ENCODE results near the gene DNMT3L.
"Not testable (repeated sequence)": the region's sequence is repeated elsewhere in the genome, so short reads cannot be mapped to it uniquely, and the experiment has no call there.

Gene DNMT3L

GRCh38 chr21:44275041-44275440, 13.3 kb upstream of the DNMT3L start:
- DNase-seq: no peak

GRCh38 chr21:44273046-44273445, 11.3 kb upstream of the DNMT3L start:
- DNase-seq: no peak

GRCh38 chr21:44272284-44272858, 10.7 kb upstream of the DNMT3L start:
- DNase-seq: no peak

- no peak for DNase-seq
Observed at GRCh38 chr21:44271558-44272283, 10.0 kb upstream of the DNMT3L start.

- DNase-seq: no peak
Observed at GRCh38 chr21:44269090-44269489, 7.4 kb upstream of the DNMT3L start.

GRCh38 chr21:44267655-44268142, 6.0 kb upstream of the DNMT3L start:
- DNase-seq: no peak

GRCh38 chr21:44265734-44266270, 4.1 kb upstream of the DNMT3L start:
- DNase-seq: no peak

GRCh38 chr21:44263768-44264167, 2.1 kb upstream of the DNMT3L start:
- DNase-seq: no peak

GRCh38 chr21:44263221-44263760, 1.6 kb upstream of the DNMT3L start:
- DNase-seq: peak; percentile 79

- DNase-seq: no peak
Observed at GRCh38 chr21:44262338-44263056, 800 bp upstream of the DNMT3L start.

- no peak for DNase-seq
Observed at GRCh38 chr21:44260791-44261631, 686 bp downstream of the DNMT3L start.

GRCh38 chr21:44260066-44260465, 1.6 kb downstream of the DNMT3L start:
- no peak for DNase-seq

GRCh38 chr21:44259082-44259705, 2.5 kb downstream of the DNMT3L start:
- DNase-seq: no peak

- DNase-seq: no peak
Observed at GRCh38 chr21:44258056-44258725, 3.5 kb downstream of the DNMT3L start.

GRCh38 chr21:44255511-44255981, 6.2 kb downstream of the DNMT3L start:
- DNase-seq: no peak

GRCh38 chr21:44253832-44254710, 7.6 kb downstream of the DNMT3L start:
- no peak for DNase-seq

GRCh38 chr21:44249204-44250037, 12.3 kb downstream of the DNMT3L start:
- not testable (repeated sequence) for DNase-seq

GRCh38 chr21:44247904-44248303, 13.8 kb downstream of the DNMT3L start:
- DNase-seq: not testable (repeated sequence)

GRCh38 chr21:44243980-44244379, 17.7 kb downstream of the DNMT3L start:
- DNase-seq: not testable (repeated sequence)

Data from retina (tissue), 1 donor.